Measurements from ENCODE around the gene ITGB2. TPM values are rescaled to one million over a fixed set of nuclear protein-coding genes. Genes with fewer than 3 reads are reported as not detected.
"Not testable (repeated sequence)": the region's sequence is repeated elsewhere in the genome, so short reads cannot be mapped to it uniquely, and the experiment has no call there.

The ITGB2 gene
- total RNA-seq, 1 experiment from 2014 or later: 24.8 TPM

DNA sequence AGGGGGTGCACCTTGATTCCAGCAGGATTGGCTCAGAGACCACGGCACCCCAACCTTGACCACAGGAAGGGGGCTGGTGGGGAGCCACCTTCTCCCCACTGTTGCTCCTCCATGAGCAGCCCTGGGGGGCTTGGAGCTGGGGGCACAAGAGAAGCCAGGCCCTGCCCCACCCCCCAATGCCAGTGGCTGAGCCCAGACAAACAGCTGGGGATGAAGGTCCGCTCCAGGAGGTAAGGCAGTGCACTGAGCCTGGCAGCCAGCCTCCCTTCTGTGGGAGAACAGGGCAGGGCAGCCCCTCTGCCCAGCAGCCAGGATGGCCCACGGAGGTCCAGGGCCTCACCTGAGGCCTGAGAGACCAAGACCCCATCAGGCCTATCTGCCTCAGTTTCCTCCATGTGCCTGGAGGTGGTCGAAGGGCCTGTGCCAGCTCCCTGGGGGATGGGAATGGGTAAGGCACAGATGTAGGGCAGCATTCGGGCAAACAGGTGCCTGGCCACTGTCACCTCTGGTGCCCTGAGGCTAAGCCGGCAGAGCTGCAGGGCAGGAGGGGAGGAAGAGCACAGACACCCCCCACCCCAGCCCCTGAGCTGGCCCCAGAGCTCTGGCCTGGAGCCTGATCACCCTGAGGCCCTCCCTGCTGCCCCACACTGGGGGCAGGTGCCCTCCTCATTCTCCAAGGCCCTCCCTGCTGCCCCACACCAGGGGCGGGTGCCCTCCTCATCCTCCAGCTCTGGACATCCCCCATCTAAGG lies 7.1 kb downstream of the ITGB2 start:
- no TSS peak for BruUV-seq (replicated peaks)
- POLR2A ChIA-PET: interaction anchor here (0.6 to 2.1 kb wide), 3 partner anchors 14 to 107 kb away, joined by 3 to 5 read pairs (median 5); no protein-coding TSS in a partner anchor
- Mint-ChIP-seq H3K4me1 (ENCODE audit: insufficient read depth, unreplicated experiment) (peaks cover 44% of the 10 kb centered on the region), H3K9me3 (ENCODE audit: unreplicated experiment) (no peaks in the 10 kb centered on the region), H3K27ac (ENCODE audit: low read depth, unreplicated experiment) (no peak overlapping the region), H3K36me3 (ENCODE audit: insufficient read depth, unreplicated experiment) (no peaks in the 10 kb centered on the region), H3K4me3 (ENCODE audit: unreplicated experiment) (no peak overlapping the region), H3K27me3 (ENCODE audit: insufficient read depth, unreplicated experiment) (no peaks in the 10 kb centered on the region)
- CTCF ChIA-PET: interaction anchor here (0.6 to 5.1 kb wide), 5 partner anchors 20 to 113 kb away, joined by 3 to 48 read pairs (median 4); partner anchors contain the start of gene UBE2G2
- no peak for TF ChIP-seq CTCF (IDR thresholded peaks at IDR 0.05; ENCODE audit: unreplicated experiment)
- intact Hi-C loops (cut with micrococcal nuclease): no loop called here
- DNase-seq (ENCODE audit: unreplicated experiment): no peak

GRCh38 chr21:44912506-44913412 lies 7.9 kb downstream of the ITGB2 start:
- intact Hi-C loops (cut with micrococcal nuclease); H3K27ac Mint-ChIP-seq (ENCODE audit: low read depth, unreplicated experiment); H3K4me3 Mint-ChIP-seq (ENCODE audit: unreplicated experiment); H3K27me3 Mint-ChIP-seq (ENCODE audit: insufficient read depth, unreplicated experiment); H3K36me3 Mint-ChIP-seq (ENCODE audit: insufficient read depth, unreplicated experiment); H3K9me3 Mint-ChIP-seq (ENCODE audit: unreplicated experiment); DNase-seq (ENCODE audit: unreplicated experiment); BruUV-seq (replicated peaks): not testable (repeated sequence)
- ChIA-PET CTCF (interaction anchor here (0.8 to 5.1 kb wide), 6 partner anchors 17 to 112 kb away, joined by 3 to 48 read pairs (median 9); partner anchors contain the start of gene UBE2G2), POLR2A (interaction anchor here (1.4 to 2.1 kb wide), 3 partner anchors 15 to 41 kb away, joined by 5 to 24 read pairs (median 5); partner anchors contain the start of gene PTTG1IP)
- peaks cover 44% of the 10 kb centered on the region for H3K4me1 Mint-ChIP-seq (ENCODE audit: insufficient read depth, unreplicated experiment)

DNA sequence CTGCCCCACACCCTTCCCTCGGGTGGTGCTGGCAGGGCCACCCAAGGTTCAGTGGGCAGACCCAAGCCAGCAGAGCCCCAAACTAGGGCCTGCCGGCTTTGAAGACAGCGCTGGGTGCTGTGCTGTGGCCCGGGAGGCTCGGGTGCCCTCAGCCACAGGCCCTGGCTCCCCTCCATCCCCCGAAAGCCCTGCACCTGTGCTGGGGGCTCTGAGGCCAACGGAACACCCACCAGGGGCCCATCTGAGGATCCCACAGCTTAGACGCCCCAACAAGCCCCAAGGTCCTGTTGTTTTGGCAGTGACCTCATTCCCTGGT lies 8.6 kb downstream of the ITGB2 start:
- intact Hi-C loops (cut with micrococcal nuclease): no loop called here
- no peaks in the 10 kb centered on the region for H3K27me3 Mint-ChIP-seq (ENCODE audit: insufficient read depth, unreplicated experiment)
- BruUV-seq (replicated peaks): no TSS peak

More for the DNA sequence above, 8.6 kb downstream of the ITGB2 start:
- POLR2A ChIA-PET: interaction anchor here (1.1 to 1.9 kb wide), 5 partner anchors 14 to 218 kb away, joined by 4 to 24 read pairs (median 7); partner anchors contain the start of gene PTTG1IP
- Mint-ChIP-seq H3K27ac (ENCODE audit: low read depth, unreplicated experiment) (no peak overlapping the region), H3K36me3 (ENCODE audit: insufficient read depth, unreplicated experiment) (no peaks in the 10 kb centered on the region), H3K4me1 (ENCODE audit: insufficient read depth, unreplicated experiment) (peaks cover 41% of the 10 kb centered on the region), H3K4me3 (ENCODE audit: unreplicated experiment) (no peak overlapping the region), H3K9me3 (ENCODE audit: unreplicated experiment) (no peaks in the 10 kb centered on the region)
- DNase-seq (ENCODE audit: unreplicated experiment): no peak
- CTCF ChIA-PET: interaction anchor here (0.5 to 5.1 kb wide), 10 partner anchors 15 to 401 kb away, joined by 3 to 48 read pairs (median 4); partner anchors contain the start of genes PTTG1IP and UBE2G2
- no peak for TF ChIP-seq CTCF (IDR thresholded peaks at IDR 0.05; ENCODE audit: unreplicated experiment)

Data from MCF 10A (cell line).